ENCODE measurements around the gene GNA12. TPM values are rescaled to one million over a fixed set of nuclear protein-coding genes. Genes with fewer than 3 reads are reported as not detected.

GNA12 gene
- total and polyA plus RNA-seq, 5 donors from 2014 or later: 5.0 to 29.1 (median 7.9) TPM

DNA sequence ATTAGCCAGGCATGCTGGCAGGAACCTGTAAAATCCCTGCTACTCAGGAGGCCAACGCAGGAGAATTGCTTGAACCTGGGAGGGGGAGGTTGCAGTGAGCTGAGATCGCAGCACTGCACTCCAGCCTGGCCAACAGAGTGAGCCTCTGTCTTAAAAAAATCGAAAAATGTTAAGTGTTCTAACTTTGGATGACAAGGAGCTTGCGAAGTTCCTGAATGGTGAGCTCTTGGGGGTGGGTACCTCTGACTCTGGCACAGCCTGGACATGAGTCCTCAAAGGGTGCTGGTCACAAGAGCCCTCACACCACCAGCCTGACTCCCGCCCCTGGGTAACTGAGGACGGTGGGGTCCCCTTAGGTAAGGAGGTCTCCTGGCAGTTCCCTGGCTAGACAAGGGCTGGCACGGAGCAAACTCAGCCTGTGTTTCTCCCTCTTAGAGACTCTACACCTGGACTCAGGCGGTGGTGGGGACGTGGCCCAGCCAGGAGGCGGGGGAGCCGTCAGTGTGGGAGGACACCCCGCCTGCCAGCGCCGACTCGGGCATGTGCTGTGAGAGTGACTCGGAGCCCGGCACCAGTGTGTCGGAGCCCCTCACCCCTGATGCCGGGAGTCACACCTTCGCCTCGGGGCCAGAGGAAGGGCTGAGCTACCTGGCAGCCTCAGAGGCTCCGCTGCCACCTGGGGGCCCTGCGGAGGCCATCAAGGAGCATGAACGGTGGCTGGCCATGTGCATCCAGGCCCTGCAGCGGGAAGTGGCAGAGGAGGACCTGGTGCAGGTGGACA lies 132.0 kb downstream of the GNA12 start:
- DNase-seq (no peak), ATAC-seq (ENCODE audit: low read depth in 2 of 2) (no peak)
- Histone ChIP-seq H3K27me3 (ENCODE audit: control insufficient read depth, insufficient read depth, low read length) (no peaks in the 10 kb centered on the region), H3K4me1 (ENCODE audit: control insufficient read depth, insufficient read depth, low read length, poor library complexity, severe bottlenecking) (peaks cover 62% of the 10 kb centered on the region), H3K9me3 (ENCODE audit: control insufficient read depth in 2 of 2, low read length in 2 of 2) (no peaks in the 10 kb centered on the region), H3K4me3 (ENCODE audit: low read depth, low read length) (no peak overlapping the region), H3K36me3 (ENCODE audit: control insufficient read depth, insufficient read depth, low read length) (no peaks in the 10 kb centered on the region), H3K27ac (ENCODE audit: insufficient read depth, low read length, poor library complexity, severe bottlenecking) (peak overlapping the region; percentile 88)
- peaks cover 15 to 75% (median 33%) of the 10 kb centered on the region in 4 donors for H3K4me1 Mint-ChIP-seq
- H3K4me3 Mint-ChIP-seq: no peak overlapping the region
- H3K36me3 Mint-ChIP-seq: peaks cover 10% of the 10 kb centered on the region
- peak overlapping the region in 2 of 3 donors; percentile 55 to 97 for H3K27ac Mint-ChIP-seq
- no peaks in the 10 kb centered on the region for H3K27me3 Mint-ChIP-seq
- no peaks in the 10 kb centered on the region for H3K9me3 Mint-ChIP-seq

DNA sequence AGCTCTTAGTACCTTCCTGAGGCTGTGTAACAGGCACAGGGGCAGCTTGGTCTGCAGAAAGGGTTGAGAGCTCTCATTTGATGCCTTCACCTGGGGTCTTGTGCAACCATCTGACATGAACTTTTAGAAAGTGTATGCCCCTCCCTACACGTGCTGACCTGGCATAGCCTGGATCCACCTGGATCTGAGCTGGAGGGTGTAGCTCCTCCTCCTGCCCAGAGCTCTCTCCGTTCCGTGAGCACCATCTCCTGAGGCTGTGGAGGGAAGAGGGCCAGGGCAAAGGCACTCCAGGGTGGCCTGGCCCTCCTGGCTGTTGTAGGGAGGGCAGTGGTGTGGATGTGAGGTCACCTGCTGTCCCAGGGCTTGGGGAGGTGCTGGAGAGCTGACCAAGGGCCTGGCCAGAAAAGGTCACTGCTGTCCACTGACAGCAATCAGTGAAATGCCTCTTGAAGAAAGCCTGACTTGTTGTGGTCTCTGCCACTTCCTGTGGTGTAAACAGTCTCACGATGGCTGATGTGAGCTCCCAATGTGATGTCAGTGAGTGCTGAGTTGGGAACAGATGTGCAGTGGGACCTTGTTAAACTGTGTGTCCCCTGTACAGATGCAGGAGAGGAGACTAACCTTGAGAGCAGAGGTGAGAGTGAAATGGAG lies 133.1 kb downstream of the GNA12 start:
- no peaks in the 10 kb centered on the region for H3K27me3 ChIP-seq (ENCODE audit: control insufficient read depth, insufficient read depth, low read length)
- peaks cover 52% of the 10 kb centered on the region for H3K4me1 ChIP-seq (ENCODE audit: control insufficient read depth, insufficient read depth, low read length, poor library complexity, severe bottlenecking)
- Mint-ChIP-seq H3K27ac (peak overlapping the region; percentile 97 to 99 (median 97)), H3K36me3 (peaks cover 10% of the 10 kb centered on the region), H3K4me1 (peaks cover 11 to 65% (median 24%) of the 10 kb centered on the region in 4 donors), H3K27me3 (no peaks in the 10 kb centered on the region), H3K9me3 (no peaks in the 10 kb centered on the region), H3K4me3 (peak overlapping the region; percentile 75 to 94 (median 88))
- H3K27ac ChIP-seq (ENCODE audit: insufficient read depth, low read length, poor library complexity, severe bottlenecking): peak overlapping the region; percentile 88
- peak overlapping the region; percentile 61 for H3K4me3 ChIP-seq (ENCODE audit: low read depth, low read length)
- H3K9me3 ChIP-seq (ENCODE audit: control insufficient read depth in 2 of 2, low read length in 2 of 2): no peaks in the 10 kb centered on the region
- H3K36me3 ChIP-seq (ENCODE audit: control insufficient read depth, insufficient read depth, low read length): no peaks in the 10 kb centered on the region
- DNase-seq (peak; percentile 23 to 90 (median 66)), ATAC-seq (ENCODE audit: low read depth in 2 of 2) (peak; percentile 41)

DNA sequence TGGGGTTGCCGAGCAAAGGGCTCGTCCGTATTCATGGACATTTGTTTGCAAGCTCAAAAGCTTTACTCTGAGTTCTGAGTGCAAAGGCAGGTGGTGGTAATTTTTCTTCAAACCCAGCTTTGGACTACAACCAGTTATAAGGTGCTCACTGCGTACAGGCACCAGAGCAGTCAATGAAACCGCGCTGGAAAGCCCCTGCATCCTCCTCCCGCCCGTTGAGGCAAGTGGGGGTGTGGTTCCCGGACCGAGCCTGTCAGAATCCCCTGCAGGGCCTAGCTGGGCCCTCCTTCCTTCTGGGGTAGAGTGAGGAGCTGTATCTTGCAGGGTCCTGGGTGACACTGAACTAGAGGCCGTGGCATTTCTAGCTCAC lies 133.8 kb downstream of the GNA12 start:
- H3K9me3 ChIP-seq (ENCODE audit: control insufficient read depth in 2 of 2, low read length in 2 of 2): no peaks in the 10 kb centered on the region
- no peaks in the 10 kb centered on the region for H3K9me3 Mint-ChIP-seq
- H3K36me3 Mint-ChIP-seq: peaks cover 7% of the 10 kb centered on the region
- H3K27me3 ChIP-seq (ENCODE audit: control insufficient read depth, insufficient read depth, low read length): no peaks in the 10 kb centered on the region
- H3K27ac ChIP-seq (ENCODE audit: insufficient read depth, low read length, poor library complexity, severe bottlenecking): peak overlapping the region; percentile 88
- H3K4me3 ChIP-seq (ENCODE audit: low read depth, low read length): peak overlapping the region; percentile 61
- peak overlapping the region; percentile 75 to 94 (median 88) for H3K4me3 Mint-ChIP-seq
- H3K27ac Mint-ChIP-seq: peak overlapping the region; percentile 97 to 99 (median 97)
- H3K4me1 ChIP-seq (ENCODE audit: control insufficient read depth, insufficient read depth, low read length, poor library complexity, severe bottlenecking): peaks cover 44% of the 10 kb centered on the region
- ATAC-seq (ENCODE audit: low read depth in 2 of 2): peak; percentile 61 to 64
- H3K4me1 Mint-ChIP-seq: peaks cover 8 to 57% (median 19%) of the 10 kb centered on the region in 4 donors
- peak; percentile 69 to 80 (median 72) for DNase-seq
- H3K27me3 Mint-ChIP-seq: no peaks in the 10 kb centered on the region
- H3K36me3 ChIP-seq (ENCODE audit: control insufficient read depth, insufficient read depth, low read length): no peaks in the 10 kb centered on the region

DNA sequence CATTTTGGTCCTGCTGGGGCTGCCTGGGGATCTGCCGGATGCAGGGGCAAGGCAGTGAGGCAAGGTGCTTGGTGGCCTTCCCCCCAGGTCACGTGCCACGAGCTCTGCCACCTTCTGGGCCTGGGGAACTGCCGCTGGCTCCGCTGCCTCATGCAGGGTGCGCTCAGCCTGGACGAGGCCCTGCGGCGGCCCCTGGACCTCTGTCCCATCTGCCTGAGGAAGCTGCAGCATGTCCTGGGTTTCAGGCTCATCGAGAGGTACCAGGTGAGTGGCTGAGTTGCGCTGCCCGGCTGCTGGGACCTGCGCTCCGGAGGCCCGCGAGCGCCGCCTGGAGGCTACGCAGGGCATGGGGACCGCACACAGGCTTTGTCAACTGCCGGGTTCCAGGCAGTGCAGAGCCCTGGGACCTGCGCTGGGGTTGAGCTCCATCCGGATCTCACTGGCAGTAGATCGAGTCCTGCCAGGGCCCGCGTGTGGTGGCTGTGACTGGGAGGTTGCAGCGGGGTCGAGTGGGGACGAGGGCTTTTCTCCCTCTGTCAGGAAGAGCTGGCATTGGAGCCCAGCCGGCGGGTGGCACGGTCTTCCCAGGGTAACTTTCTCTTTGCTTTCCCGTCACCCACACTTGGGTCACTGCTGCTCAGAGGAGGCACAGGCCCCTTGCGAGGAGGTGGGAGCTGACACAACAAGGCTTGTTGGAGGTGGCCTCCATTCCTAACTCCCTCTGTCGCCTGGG lies 134.4 kb downstream of the GNA12 start:
- peak overlapping the region; percentile 75 to 94 (median 88) for H3K4me3 Mint-ChIP-seq
- no peaks in the 10 kb centered on the region for H3K27me3 Mint-ChIP-seq
- H3K36me3 Mint-ChIP-seq: peaks cover 7% of the 10 kb centered on the region
- Histone ChIP-seq H3K27me3 (ENCODE audit: control insufficient read depth, insufficient read depth, low read length) (no peaks in the 10 kb centered on the region), H3K36me3 (ENCODE audit: control insufficient read depth, insufficient read depth, low read length) (no peaks in the 10 kb centered on the region), H3K4me1 (ENCODE audit: control insufficient read depth, insufficient read depth, low read length, poor library complexity, severe bottlenecking) (peaks cover 41% of the 10 kb centered on the region), H3K4me3 (ENCODE audit: low read depth, low read length) (peak overlapping the region; percentile 61), H3K27ac (ENCODE audit: insufficient read depth, low read length, poor library complexity, severe bottlenecking) (peak overlapping the region; percentile 88), H3K9me3 (ENCODE audit: control insufficient read depth in 2 of 2, low read length in 2 of 2) (no peaks in the 10 kb centered on the region)
- peak; percentile 64 to 93 (median 84) for DNase-seq
- H3K4me1 Mint-ChIP-seq: peaks cover 11 to 52% (median 17%) of the 10 kb centered on the region in 4 donors
- no peaks in the 10 kb centered on the region for H3K9me3 Mint-ChIP-seq
- peak overlapping the region; percentile 97 to 99 (median 97) for H3K27ac Mint-ChIP-seq
- peak; percentile 76 to 81 for ATAC-seq (ENCODE audit: low read depth in 2 of 2)

DNA sequence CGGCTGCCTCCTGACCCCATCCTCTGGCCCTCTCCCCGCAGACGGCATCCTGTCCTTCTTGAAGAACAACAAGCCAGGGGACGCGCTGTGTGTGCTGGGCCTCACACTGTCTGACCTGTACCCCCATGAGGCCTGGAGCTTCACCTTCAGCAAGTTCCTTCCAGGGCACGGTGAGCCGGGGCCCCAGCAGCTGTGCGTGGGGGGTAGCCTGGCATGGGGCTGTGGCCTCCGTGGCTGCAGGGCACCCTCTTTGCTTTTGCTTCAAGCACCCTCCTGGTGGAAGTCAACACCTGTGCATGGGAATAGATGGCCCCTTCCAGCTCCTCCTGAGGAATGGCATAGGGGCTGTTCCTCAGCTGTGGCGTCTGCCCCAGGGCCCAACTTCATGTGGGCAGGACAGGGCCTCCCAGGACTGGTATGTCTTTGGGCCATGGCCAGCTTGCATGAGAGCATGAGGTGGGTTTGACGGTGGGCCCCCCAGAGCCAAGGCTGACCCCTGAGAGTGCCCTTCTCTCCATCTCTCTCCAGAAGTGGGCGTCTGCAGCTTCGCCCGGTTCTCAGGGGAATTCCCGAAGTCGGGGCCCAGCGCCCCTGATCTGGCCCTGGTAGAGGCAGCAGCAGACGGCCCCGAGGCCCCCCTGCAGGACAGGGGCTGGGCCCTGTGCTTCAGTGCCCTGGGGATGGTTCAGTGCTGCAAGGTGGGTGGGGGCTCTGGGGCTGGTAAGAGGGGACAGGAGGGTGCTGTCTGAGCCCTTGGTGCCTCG lies 135.4 kb downstream of the GNA12 start:
- peaks cover 3% of the 10 kb centered on the region for H3K36me3 Mint-ChIP-seq
- no peak for ATAC-seq (ENCODE audit: low read depth in 2 of 2)
- DNase-seq: no peak
- H3K27ac ChIP-seq (ENCODE audit: insufficient read depth, low read length, poor library complexity, severe bottlenecking): no peak overlapping the region
- H3K4me1 Mint-ChIP-seq: peaks cover 11 to 42% (median 18%) of the 10 kb centered on the region in 4 donors
- no peaks in the 10 kb centered on the region for H3K9me3 Mint-ChIP-seq
- no peaks in the 10 kb centered on the region for H3K36me3 ChIP-seq (ENCODE audit: control insufficient read depth, insufficient read depth, low read length)
- H3K27ac Mint-ChIP-seq: no peak overlapping the region
- H3K4me3 ChIP-seq (ENCODE audit: low read depth, low read length): peak overlapping the region; percentile 13
- peaks cover 41% of the 10 kb centered on the region for H3K4me1 ChIP-seq (ENCODE audit: control insufficient read depth, insufficient read depth, low read length, poor library complexity, severe bottlenecking)
- H3K4me3 Mint-ChIP-seq: no peak overlapping the region
- no peaks in the 10 kb centered on the region for H3K9me3 ChIP-seq (ENCODE audit: control insufficient read depth in 2 of 2, low read length in 2 of 2)
- no peaks in the 10 kb centered on the region for H3K27me3 ChIP-seq (ENCODE audit: control insufficient read depth, insufficient read depth, low read length)
- no peaks in the 10 kb centered on the region for H3K27me3 Mint-ChIP-seq

DNA sequence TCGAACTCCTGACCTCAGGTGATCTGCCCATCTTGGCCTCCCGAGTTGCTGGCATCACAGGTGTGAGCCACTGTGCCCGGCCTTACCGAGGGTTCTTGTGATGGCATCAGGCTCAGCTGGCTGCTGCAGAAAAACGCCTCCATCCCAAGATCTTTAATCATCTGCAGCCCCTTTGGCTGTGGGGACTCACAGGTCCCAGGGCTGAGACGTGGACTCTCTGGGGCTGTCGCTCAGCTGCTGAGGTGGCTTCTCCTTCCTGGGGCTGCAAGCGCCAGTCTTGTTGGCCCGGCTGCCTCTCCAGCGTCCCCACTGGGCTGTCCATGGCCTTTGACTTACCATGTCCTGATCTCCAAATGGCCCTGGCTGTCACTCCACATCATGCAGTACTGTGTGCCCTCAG lies 136.1 kb downstream of the GNA12 start:
- no peaks in the 10 kb centered on the region for H3K27me3 Mint-ChIP-seq
- Histone ChIP-seq H3K36me3 (ENCODE audit: control insufficient read depth, insufficient read depth, low read length) (no peaks in the 10 kb centered on the region), H3K27ac (ENCODE audit: insufficient read depth, low read length, poor library complexity, severe bottlenecking) (no peak overlapping the region), H3K4me1 (ENCODE audit: control insufficient read depth, insufficient read depth, low read length, poor library complexity, severe bottlenecking) (peaks cover 41% of the 10 kb centered on the region), H3K4me3 (ENCODE audit: low read depth, low read length) (no peak overlapping the region), H3K27me3 (ENCODE audit: control insufficient read depth, insufficient read depth, low read length) (no peaks in the 10 kb centered on the region), H3K9me3 (ENCODE audit: control insufficient read depth in 2 of 2, low read length in 2 of 2) (no peaks in the 10 kb centered on the region)
- peaks cover 11 to 38% (median 20%) of the 10 kb centered on the region in 4 donors for H3K4me1 Mint-ChIP-seq
- H3K9me3 Mint-ChIP-seq: no peaks in the 10 kb centered on the region
- peaks cover 3% of the 10 kb centered on the region for H3K36me3 Mint-ChIP-seq
- no peak overlapping the region for H3K27ac Mint-ChIP-seq
- no peak for DNase-seq
- ATAC-seq (ENCODE audit: low read depth in 2 of 2): no peak
- H3K4me3 Mint-ChIP-seq: no peak overlapping the region

DNA sequence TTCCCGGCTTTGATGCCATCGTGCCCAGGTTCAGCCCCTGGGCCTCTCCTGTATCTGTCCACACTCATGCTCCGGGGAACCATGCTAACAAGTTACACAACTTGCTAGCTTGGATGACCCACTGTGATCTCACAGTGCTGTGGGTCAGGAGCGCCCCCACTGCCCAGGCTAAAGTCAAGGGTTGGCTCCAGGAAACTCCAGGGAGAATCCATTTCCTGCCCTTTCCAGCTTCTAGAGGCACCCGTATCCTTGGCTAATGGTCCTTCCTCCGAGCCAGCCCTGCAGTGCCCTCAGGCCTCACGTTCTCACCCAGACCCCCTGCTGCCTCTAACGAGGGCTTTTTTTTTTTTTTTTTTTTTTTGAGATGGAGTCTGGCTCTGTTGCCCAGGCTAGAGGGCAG lies 136.6 kb downstream of the GNA12 start:
- Mint-ChIP-seq H3K36me3 (peaks cover 3% of the 10 kb centered on the region), H3K9me3 (no peaks in the 10 kb centered on the region), H3K27ac (no peak overlapping the region), H3K4me1 (peaks cover 11 to 39% (median 20%) of the 10 kb centered on the region in 4 donors), H3K27me3 (no peaks in the 10 kb centered on the region), H3K4me3 (no peak overlapping the region)
- H3K36me3 ChIP-seq (ENCODE audit: control insufficient read depth, insufficient read depth, low read length): no peaks in the 10 kb centered on the region
- H3K4me3 ChIP-seq (ENCODE audit: low read depth, low read length): no peak overlapping the region
- ATAC-seq (ENCODE audit: low read depth in 2 of 2): no peak
- no peaks in the 10 kb centered on the region for H3K9me3 ChIP-seq (ENCODE audit: control insufficient read depth in 2 of 2, low read length in 2 of 2)
- no peak overlapping the region for H3K27ac ChIP-seq (ENCODE audit: insufficient read depth, low read length, poor library complexity, severe bottlenecking)
- H3K27me3 ChIP-seq (ENCODE audit: control insufficient read depth, insufficient read depth, low read length): no peaks in the 10 kb centered on the region
- H3K4me1 ChIP-seq (ENCODE audit: control insufficient read depth, insufficient read depth, low read length, poor library complexity, severe bottlenecking): peaks cover 41% of the 10 kb centered on the region
- DNase-seq: no peak
